Measurements from ENCODE around the gene PGP. TPM values are rescaled to one million over a fixed set of nuclear protein-coding genes. Genes with fewer than 3 reads are reported as not detected.

Gene PGP
- total RNA-seq, 1 experiment from 2014 or later: 38.3 TPM

GRCh38 chr16:2188395-2188794, 26.2 kb downstream of the PGP start:
- Histone ChIP-seq H3K4me2 (ENCODE audit: insufficient read depth, insufficient read length, low read length) (no peak overlapping the region), H4K91ac (ENCODE audit: insufficient read length, low read depth, low read length) (no peak overlapping the region), H3K4me1 (ENCODE audit: insufficient read depth, low read length) (no peaks in the 10 kb centered on the region), H3K14ac (ENCODE audit: insufficient read depth, low read length) (no peak overlapping the region), H2BK20ac (ENCODE audit: low read depth, low read length, poor library complexity, severe bottlenecking) (no peak overlapping the region), H3K23ac (ENCODE audit: insufficient read length, low read depth, low read length) (no peak overlapping the region), H4K20me1 (ENCODE audit: control insufficient read depth, insufficient read depth, insufficient read length) (peaks cover 3% of the 10 kb centered on the region), H2BK15ac (ENCODE audit: low read depth, low read length) (no peak overlapping the region), H2AK5ac (ENCODE audit: insufficient read length, low read length) (no peak overlapping the region), H2BK5ac (ENCODE audit: insufficient read length, low read length) (no peak overlapping the region), H3K79me2 (ENCODE audit: insufficient read depth, low read length) (no peaks in the 10 kb centered on the region), H4K5ac (ENCODE audit: insufficient read length, low read depth, low read length) (no peak overlapping the region), H3K18ac (ENCODE audit: insufficient read length, low read depth, low read length) (no peak overlapping the region), H3K27me3 (ENCODE audit: insufficient read depth, low read length) (no peaks in the 10 kb centered on the region), H2BK12ac (ENCODE audit: insufficient read length, low read depth, low read length) (no peak overlapping the region), H3K23me2 (ENCODE audit: insufficient read length, low read depth, low read length, poor library complexity, severe bottlenecking) (no peaks in the 10 kb centered on the region), H3K56ac (ENCODE audit: insufficient read length, low read depth, low read length) (no peak overlapping the region), H3K4ac (ENCODE audit: low read depth, low read length) (no peak overlapping the region), H4K8ac (replicated peaks; ENCODE audit: insufficient read length, low read depth, low read length) (no peak overlapping the region), H3K9me3 (ENCODE audit: control insufficient read depth, low read depth, low read length) (no peaks in the 10 kb centered on the region), H3T11ph (ENCODE audit: low read length) (no peak overlapping the region), H3K27ac (ENCODE audit: insufficient read length, low read depth, low read length) (no peak overlapping the region), H3K79me1 (ENCODE audit: insufficient read depth, low read depth, low read length, poor library complexity, severe bottlenecking) (no peaks in the 10 kb centered on the region), H2BK120ac (ENCODE audit: low read depth, low read length, poor library complexity, severe bottlenecking) (no peak overlapping the region), H3K9ac (ENCODE audit: extremely low read depth, insufficient read length, low read length) (no peak overlapping the region), H2AFZ (ENCODE audit: low read length) (no peak overlapping the region)
- peaks cover 0 to 2% of the 10 kb centered on the region in 2 experiments; a peak in 1 of 4 replicates for H3K4me1 Mint-ChIP-seq
- no CpG with 5 or more reads among the region's 8 CpGs for WGBS (ENCODE audit: extremely low coverage, insufficient read length, low lambda C conversion rate)
- H3K27ac Mint-ChIP-seq: no peak overlapping the region; a peak in 1 of 7 replicates
- TF ChIP-seq, protein P1, sequence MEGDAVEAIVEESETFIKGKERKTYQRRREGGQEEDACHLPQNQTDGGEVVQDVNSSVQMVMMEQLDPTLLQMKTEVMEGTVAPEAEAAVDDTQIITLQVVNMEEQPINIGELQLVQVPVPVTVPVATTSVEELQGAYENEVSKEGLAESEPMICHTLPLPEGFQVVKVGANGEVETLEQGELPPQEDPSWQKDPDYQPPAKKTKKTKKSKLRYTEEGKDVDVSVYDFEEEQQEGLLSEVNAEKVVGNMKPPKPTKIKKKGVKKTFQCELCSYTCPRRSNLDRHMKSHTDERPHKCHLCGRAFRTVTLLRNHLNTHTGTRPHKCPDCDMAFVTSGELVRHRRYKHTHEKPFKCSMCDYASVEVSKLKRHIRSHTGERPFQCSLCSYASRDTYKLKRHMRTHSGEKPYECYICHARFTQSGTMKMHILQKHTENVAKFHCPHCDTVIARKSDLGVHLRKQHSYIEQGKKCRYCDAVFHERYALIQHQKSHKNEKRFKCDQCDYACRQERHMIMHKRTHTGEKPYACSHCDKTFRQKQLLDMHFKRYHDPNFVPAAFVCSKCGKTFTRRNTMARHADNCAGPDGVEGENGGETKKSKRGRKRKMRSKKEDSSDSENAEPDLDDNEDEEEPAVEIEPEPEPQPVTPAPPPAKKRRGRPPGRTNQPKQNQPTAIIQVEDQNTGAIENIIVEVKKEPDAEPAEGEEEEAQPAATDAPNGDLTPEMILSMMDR (conservative IDR thresholded peaks at IDR 0.05): no peak
- no peaks in the 10 kb centered on the region; the same call in 1 of the 2 replicates for H3K27me3 Mint-ChIP-seq (ENCODE audit: low read depth)
- no peak overlapping the region for H3K4me3 Mint-ChIP-seq
- H3K9me3 Mint-ChIP-seq: no peaks in the 10 kb centered on the region
- H3K36me3 Mint-ChIP-seq (ENCODE audit: insufficient read depth in 1 of 3, low read depth in 3 of 3): peaks cover 0 to 4% (median 2%) of the 10 kb centered on the region in 3 experiments; a peak in 3 of 7 replicates
- no peak for DNase-seq

Measured in H9 (cell line).